BE2C (cell line): ENCODE data around the gene RIMKLA. TPM values are rescaled to one million over a fixed set of nuclear protein-coding genes. Genes with fewer than 3 reads are reported as not detected.

Source experiments
- DNase-seq: peaks from one replicate; pipeline ENCODE4 v3.0.0-alpha.2; 2020
- H3K27me3 ChIP-seq: fragments of 250-450 bp; sonication (Bioruptor Pico); 2 replicates; pipeline ENCODE4 v1.5.1; 2020; ENCODE audit warnings: mild to moderate bottlenecking
- H3K36me3 ChIP-seq: fragments of 250-450 bp; sonication (Bioruptor Pico); 2 replicates; pipeline ENCODE4 v1.5.1; 2020; ENCODE audit warnings: mild to moderate bottlenecking
- H3K4me1 ChIP-seq: fragments of 250-450 bp; sonication (Bioruptor Pico); 2 replicates; pipeline ENCODE4 v1.5.1; 2020
- H3K4me3 ChIP-seq: 2 replicates; pipeline ENCODE4 v1.5.1; 2011; ENCODE audit warnings: low read depth, low read length
- H3K9me3 ChIP-seq: fragments of 250-450 bp; sonication (Bioruptor Pico); 2 replicates; pipeline ENCODE4 v1.5.1; 2020
- CTCF ChIP-seq: IDR thresholded peaks from 2 replicates; pipeline ENCODE4 v1.5.1; 2012; ENCODE audit warnings: mild to moderate bottlenecking, low read depth, low read length
- polyA plus RNA-seq: library from polyadenylated mRNA; unstranded; fragments of >200 nt; gene quantifications from one replicate; pipeline ENCODE4 v1.2.1, GENCODE V29; 2012; ENCODE audit warnings: low read depth, missing spikeins; ENCODE audit not compliant: insufficient read length, insufficient read depth

RIMKLA gene
- polyA plus RNA-seq, result 5.9 TPM

DNA sequence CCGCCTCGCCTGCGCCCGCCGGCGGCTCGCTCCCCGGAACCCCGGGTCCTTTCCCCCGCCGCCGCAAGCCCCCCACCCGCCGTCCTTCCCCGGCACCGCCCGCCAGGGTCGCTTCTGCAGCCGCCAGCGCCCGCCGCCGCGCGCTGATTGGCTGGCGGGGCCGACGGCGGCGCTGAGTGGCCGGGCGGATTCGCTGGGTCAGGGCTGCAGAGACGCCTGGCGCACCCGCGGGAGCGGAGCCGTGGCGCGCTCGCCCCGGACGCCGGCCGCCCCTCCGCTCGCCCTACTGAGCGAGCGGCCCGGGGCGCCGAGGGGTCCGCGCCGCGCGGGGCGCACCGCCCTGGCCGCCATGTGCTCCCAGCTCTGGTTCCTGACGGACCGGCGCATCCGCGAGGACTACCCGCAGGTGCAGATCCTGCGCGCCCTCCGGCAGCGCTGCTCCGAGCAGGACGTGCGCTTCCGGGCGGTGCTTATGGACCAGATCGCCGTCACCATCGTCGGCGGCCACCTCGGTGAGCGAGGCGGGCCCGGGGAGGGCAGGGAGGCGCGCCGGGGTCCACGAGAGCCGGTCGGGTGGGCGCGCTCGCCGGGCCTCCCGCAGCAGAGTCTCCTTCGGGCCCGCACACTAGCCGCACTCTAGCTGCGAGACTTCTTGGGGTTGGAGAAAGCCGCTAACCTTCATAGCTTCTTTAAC, at the start of gene RIMKLA:
RIMKLA (plus strand) TSS at position 207 of the 694 bp plus-strand sequence; CDS start at position 350, 143 bp downstream.
- H3K36me3 ChIP-seq, result no peaks in the 10 kb centered on the region
- TF ChIP-seq CTCF, result no peak
- peak; percentile 77 for DNase-seq
- H3K4me3 ChIP-seq, result peak within 1 kb of the TSS; percentile 63
- H3K9me3 ChIP-seq, result no peaks in the 10 kb centered on the region
- no peaks in the 10 kb centered on the region for H3K27me3 ChIP-seq
- H3K4me1 ChIP-seq, result no peaks in the 10 kb centered on the region

GRCh38 chr1:42332877-42333276, 47.7 kb upstream of the RIMKLA start:
- Histone ChIP-seq H3K9me3 (no peaks in the 10 kb centered on the region), H3K27me3 (no peaks in the 10 kb centered on the region), H3K4me3 (no peak overlapping the region), H3K4me1 (peaks cover 4% of the 10 kb centered on the region; the same call in 1 of the 2 replicates), H3K36me3 (no peaks in the 10 kb centered on the region)
- TF ChIP-seq CTCF, result no peak
- DNase-seq, result no peak

GRCh38 chr1:42333662-42334239, 46.8 kb upstream of the RIMKLA start:
- Histone ChIP-seq H3K9me3 (no peaks in the 10 kb centered on the region), H3K36me3 (no peaks in the 10 kb centered on the region), H3K4me3 (peak overlapping the region; percentile 77), H3K27me3 (no peaks in the 10 kb centered on the region), H3K4me1 (peaks cover 4% of the 10 kb centered on the region; the same call in 1 of the 2 replicates)
- no peak for TF ChIP-seq CTCF
- no peak for DNase-seq

- no peak for TF ChIP-seq CTCF
- Histone ChIP-seq H3K4me1 (peaks cover 2% of the 10 kb centered on the region; the same call in 1 of the 2 replicates), H3K27me3 (no peaks in the 10 kb centered on the region), H3K36me3 (no peaks in the 10 kb centered on the region), H3K4me3 (peak overlapping the region; percentile 77), H3K9me3 (no peaks in the 10 kb centered on the region)
- DNase-seq, result peak; percentile 55
Measured at GRCh38 chr1:42334240-42335049, 46.1 kb upstream of the RIMKLA start.

- H3K9me3 ChIP-seq, result no peaks in the 10 kb centered on the region
- peak within 1 kb of the TSS; percentile 77 for H3K4me3 ChIP-seq
- DNase-seq, result peak; percentile 85
- no peaks in the 10 kb centered on the region for H3K4me1 ChIP-seq
- H3K27me3 ChIP-seq, result no peaks in the 10 kb centered on the region
- no peak for TF ChIP-seq CTCF
- no peaks in the 10 kb centered on the region for H3K36me3 ChIP-seq
Measured at GRCh38 chr1:42335050-42335808, 45.4 kb upstream of the RIMKLA start, which contains the start of gene FOXJ3. FOXJ3 (minus strand) TSS chr1:42335235; CDS start chr1:42311093, 24,142 bp downstream.
